ENCODE results near the gene BRD4. TPM values are rescaled to one million over a fixed set of nuclear protein-coding genes. Genes with fewer than 3 reads are reported as not detected.

Gene BRD4
- total and polyA plus RNA-seq, 10 of the 15 experiments (the other 5 are each of a cell fraction or from before 2014, with no cell fraction given), result 5.3 to 84.4 (median 11.8) TPM

DNA sequence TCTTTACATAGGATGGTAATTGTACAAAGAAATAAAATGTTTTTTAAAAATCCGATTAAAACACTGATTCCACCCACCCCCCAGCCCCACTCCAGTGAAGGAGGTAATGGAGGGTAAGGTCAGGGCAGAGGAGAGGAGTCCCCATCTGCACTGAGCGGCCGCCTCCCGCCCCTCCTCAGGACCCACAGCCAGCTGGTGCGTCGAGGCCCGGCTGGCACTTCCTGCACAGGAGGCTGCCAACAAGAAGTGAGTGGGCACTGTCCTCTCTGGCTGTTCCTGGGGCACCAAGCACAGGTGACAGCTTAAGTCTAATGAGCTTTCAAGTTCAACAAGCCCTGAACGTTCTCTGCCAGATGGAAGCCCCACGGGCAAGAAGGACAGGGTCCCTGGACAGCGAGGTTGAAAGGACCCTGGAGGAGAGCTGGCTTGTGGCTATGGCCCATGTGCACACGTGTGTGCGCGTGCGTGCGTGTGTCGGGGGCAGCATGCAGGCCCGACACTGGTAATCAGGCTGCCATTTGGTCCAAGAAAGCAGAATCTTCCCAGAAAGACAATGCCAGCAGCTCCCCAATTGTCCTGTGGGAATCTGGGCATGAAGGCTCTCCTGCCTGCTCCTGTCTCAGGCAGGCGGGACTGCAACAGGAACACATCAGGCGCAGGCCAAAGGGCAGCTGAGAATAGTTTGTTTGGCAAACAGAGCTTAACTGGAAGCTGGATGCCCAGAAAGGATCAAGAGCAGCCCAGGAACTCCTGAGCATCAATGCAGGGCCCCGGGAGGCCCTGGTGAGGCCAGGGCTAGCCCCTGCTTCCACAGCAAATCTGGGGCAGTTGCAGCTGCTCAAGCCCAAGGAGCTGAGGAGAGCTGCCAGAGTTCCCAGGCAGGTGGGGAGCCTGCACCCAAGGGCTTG, 85.0 kb downstream of the BRD4 start:
- 91% methylated on average over 20 of the region's 20 CpGs for WGBS (ENCODE audit: insufficient coverage, insufficient replicate concordance, low lambda C conversion rate, missing lambda C conversion rate)
- Histone ChIP-seq H3K27me3 (replicated peaks in 1 of 2; ENCODE audit: control insufficient read depth in 2 of 2, insufficient read depth in 2 of 2, low read length in 1 of 2) (no peaks in the 10 kb centered on the region), H3K9ac (ENCODE audit: control insufficient read depth, insufficient read depth, low read length) (no peak overlapping the region), H3K4me1 (ENCODE audit: control insufficient read depth, insufficient read depth, low read length) (no peaks in the 10 kb centered on the region), H2AFZ (ENCODE audit: control insufficient read depth, low read depth, low read length) (no peak overlapping the region), H3K9me3 (replicated peaks; ENCODE audit: control insufficient read depth, insufficient read depth, low read length) (no peaks in the 10 kb centered on the region), H3K4me2 (ENCODE audit: control insufficient read depth, insufficient read depth) (no peak overlapping the region), H3K36me3 (ENCODE audit: control insufficient read depth in 2 of 2, insufficient read depth in 2 of 2, low read length in 1 of 2) (peaks cover 36 to 49% of the 10 kb centered on the region in 2 experiments; a peak in 3 of 4 replicates), H3K27ac (ENCODE audit: control insufficient read depth, insufficient read depth) (no peak overlapping the region), H4K20me1 (ENCODE audit: control insufficient read depth, insufficient read depth) (peaks cover 6% of the 10 kb centered on the region), H3K79me2 (ENCODE audit: control insufficient read depth, insufficient read depth, low read length) (no peaks in the 10 kb centered on the region), H3K4me3 (no peak overlapping the region)
- ChIA-PET SMC1A (ENCODE audit: uncharacterized antibody, unreplicated experiment) (no interaction called here), CTCF (interaction anchor here (0.7 kb wide), 1 partner anchor 56 kb away, joined by 3 read pairs; no protein-coding TSS in a partner anchor), RAD21 (ENCODE audit: unreplicated experiment) (no interaction called here), POLR2A (no interaction called here)
- DNase-seq (ENCODE audit: low read depth, low spot score) (no peak), ATAC-seq (no peak), FAIRE-seq (no peak)
- no TSS peak for BruUV-seq (replicated peaks)
- in situ Hi-C loops (cut with MboI) (no loop called here), intact Hi-C loops (cut with micrococcal nuclease; ENCODE audit: unreplicated experiment) (no loop called here)
- TF ChIP-seq, protein P1, sequence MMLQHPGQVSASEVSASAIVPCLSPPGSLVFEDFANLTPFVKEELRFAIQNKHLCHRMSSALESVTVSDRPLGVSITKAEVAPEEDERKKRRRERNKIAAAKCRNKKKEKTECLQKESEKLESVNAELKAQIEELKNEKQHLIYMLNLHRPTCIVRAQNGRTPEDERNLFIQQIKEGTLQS (IDR thresholded peaks at IDR 0.05; ENCODE audit: borderline replicate concordance, extremely low read depth, low read depth, low read length), result no peak
- TF ChIP-seq BMI1 (IDR thresholded peaks at IDR 0.05; ENCODE audit: borderline replicate concordance) (no peak), MTA3 (IDR thresholded peaks at IDR 0.05; ENCODE audit: borderline replicate concordance, low read length) (no peak), BCL3 (IDR thresholded peaks at IDR 0.05; ENCODE audit: borderline replicate concordance, insufficient read depth, low read depth, low read length, poor library complexity, severe bottlenecking) (no peak), BACH1 (IDR thresholded peaks at IDR 0.05; ENCODE audit: borderline replicate concordance) (no peak), FOXM1 (IDR thresholded peaks at IDR 0.05; ENCODE audit: low read depth, low read length) (no peak), FOS (IDR thresholded peaks at IDR 0.05; ENCODE audit: borderline replicate concordance, extremely low read depth, insufficient read length) (no peak), POLR2A (IDR thresholded peaks at IDR 0.05; ENCODE audit: low read depth, low read length) (0 out of 2 replicates have a peak, but pooled peaks have one; percentile 42), IRF3 (IDR thresholded peaks at IDR 0.05) (no peak)
